Neural cell (in vitro differentiated cells): ENCODE measurements around the gene ZNF396.

Source experiments
- EZH2 ChIP-seq: fragments of 200-600, 300-800 bp; shearing (Covaris generic), sonication (generic); IDR thresholded peaks from 2 replicates; pipeline ENCODE4 v1.6.1; 2014; ENCODE audit warnings: antibody characterized with exemption, low read length, borderline replicate concordance, mild to moderate bottlenecking; ENCODE audit not compliant: insufficient read depth, poor library complexity, severe bottlenecking
- MXI1 ChIP-seq: fragments of 450-650 bp; conservative IDR thresholded peaks from 2 replicates; pipeline ENCODE4 v1.6.1; 2014; ENCODE audit warnings: antibody characterized with exemption, mild to moderate bottlenecking; ENCODE audit not compliant: poor library complexity, severe bottlenecking
- POLR2AphosphoS5 ChIP-seq: IDR thresholded peaks from 2 replicates; pipeline ENCODE4 v1.6.1; 2012
- TAF1 ChIP-seq: IDR thresholded peaks from 2 replicates; pipeline ENCODE4 v1.6.1; 2012; ENCODE audit warnings: low read depth
- TF ChIP-seq, protein P1 (sequence below): fragments of 450-650 bp; IDR thresholded peaks from 2 replicates; pipeline ENCODE4 v1.5.1; 2014; ENCODE audit warnings: antibody characterized with exemption, mild to moderate bottlenecking, moderate library complexity; ENCODE audit not compliant: poor library complexity, severe bottlenecking
- TF ChIP-seq, protein P2 (sequence below): IDR thresholded peaks from 2 replicates; pipeline ENCODE4 v1.6.1; 2012; ENCODE audit warnings: borderline replicate concordance

DNA sequence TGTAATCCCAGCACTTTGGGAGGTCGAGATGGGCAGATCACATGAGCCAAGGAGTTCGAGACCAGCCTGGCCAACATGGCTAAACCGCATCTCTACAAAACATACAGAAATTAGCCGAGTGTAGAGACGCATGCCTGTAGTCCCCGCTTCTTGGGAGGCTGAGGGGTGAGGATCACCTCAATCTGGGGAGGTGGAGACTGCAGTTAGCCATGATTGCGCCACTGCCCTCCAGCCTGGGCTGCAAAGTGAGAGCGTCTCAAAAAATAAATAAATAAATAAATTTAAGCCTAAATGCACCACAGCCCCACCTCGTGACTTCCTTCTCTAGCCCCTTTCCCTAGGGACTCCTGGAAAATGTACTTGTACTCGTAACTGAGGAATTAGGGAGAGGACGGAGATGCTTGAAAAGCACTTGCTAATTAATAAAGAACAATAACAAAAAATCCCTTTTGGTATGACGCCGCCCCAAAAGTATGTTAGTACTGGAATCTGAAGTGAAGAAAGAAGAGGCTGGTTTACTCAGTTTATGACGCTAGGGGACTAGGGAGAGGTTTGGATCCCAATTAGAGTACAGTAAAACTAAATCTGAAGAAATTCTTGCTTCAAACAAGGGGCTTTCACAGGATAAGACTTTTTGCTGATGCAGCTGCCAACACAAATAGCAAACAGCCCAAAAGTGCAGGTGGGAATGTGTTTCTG is 887 bp upstream of the ZNF396 start:
- TF ChIP-seq, protein P1, sequence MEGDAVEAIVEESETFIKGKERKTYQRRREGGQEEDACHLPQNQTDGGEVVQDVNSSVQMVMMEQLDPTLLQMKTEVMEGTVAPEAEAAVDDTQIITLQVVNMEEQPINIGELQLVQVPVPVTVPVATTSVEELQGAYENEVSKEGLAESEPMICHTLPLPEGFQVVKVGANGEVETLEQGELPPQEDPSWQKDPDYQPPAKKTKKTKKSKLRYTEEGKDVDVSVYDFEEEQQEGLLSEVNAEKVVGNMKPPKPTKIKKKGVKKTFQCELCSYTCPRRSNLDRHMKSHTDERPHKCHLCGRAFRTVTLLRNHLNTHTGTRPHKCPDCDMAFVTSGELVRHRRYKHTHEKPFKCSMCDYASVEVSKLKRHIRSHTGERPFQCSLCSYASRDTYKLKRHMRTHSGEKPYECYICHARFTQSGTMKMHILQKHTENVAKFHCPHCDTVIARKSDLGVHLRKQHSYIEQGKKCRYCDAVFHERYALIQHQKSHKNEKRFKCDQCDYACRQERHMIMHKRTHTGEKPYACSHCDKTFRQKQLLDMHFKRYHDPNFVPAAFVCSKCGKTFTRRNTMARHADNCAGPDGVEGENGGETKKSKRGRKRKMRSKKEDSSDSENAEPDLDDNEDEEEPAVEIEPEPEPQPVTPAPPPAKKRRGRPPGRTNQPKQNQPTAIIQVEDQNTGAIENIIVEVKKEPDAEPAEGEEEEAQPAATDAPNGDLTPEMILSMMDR, result no peak
- no peak for TF ChIP-seq POLR2AphosphoS5
- no peak for TF ChIP-seq TAF1
- no peak for TF ChIP-seq MXI1
- TF ChIP-seq, protein P2, sequence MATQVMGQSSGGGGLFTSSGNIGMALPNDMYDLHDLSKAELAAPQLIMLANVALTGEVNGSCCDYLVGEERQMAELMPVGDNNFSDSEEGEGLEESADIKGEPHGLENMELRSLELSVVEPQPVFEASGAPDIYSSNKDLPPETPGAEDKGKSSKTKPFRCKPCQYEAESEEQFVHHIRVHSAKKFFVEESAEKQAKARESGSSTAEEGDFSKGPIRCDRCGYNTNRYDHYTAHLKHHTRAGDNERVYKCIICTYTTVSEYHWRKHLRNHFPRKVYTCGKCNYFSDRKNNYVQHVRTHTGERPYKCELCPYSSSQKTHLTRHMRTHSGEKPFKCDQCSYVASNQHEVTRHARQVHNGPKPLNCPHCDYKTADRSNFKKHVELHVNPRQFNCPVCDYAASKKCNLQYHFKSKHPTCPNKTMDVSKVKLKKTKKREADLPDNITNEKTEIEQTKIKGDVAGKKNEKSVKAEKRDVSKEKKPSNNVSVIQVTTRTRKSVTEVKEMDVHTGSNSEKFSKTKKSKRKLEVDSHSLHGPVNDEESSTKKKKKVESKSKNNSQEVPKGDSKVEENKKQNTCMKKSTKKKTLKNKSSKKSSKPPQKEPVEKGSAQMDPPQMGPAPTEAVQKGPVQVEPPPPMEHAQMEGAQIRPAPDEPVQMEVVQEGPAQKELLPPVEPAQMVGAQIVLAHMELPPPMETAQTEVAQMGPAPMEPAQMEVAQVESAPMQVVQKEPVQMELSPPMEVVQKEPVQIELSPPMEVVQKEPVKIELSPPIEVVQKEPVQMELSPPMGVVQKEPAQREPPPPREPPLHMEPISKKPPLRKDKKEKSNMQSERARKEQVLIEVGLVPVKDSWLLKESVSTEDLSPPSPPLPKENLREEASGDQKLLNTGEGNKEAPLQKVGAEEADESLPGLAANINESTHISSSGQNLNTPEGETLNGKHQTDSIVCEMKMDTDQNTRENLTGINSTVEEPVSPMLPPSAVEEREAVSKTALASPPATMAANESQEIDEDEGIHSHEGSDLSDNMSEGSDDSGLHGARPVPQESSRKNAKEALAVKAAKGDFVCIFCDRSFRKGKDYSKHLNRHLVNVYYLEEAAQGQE, result no peak
- no peak for TF ChIP-seq EZH2
